Sigmoid colon (tissue), 7 donors: ENCODE measurements around the gene ABAT. TPM values are rescaled to one million over a fixed set of nuclear protein-coding genes. Genes with fewer than 3 reads are reported as not detected.

ENCODE experiments used
- DNase-seq: peaks from one replicate; pipeline ENCODE4 v3.0.0-alpha.2; 2019
- H3K27ac ChIP-seq, 4 donors: fragments of 200-600 bp; sonication (generic); one replicate each; pipeline ENCODE4 v1.5.1; 2016 to 2019; ENCODE audit warnings: mild to moderate bottlenecking in 1 of 4
- H3K27me3 ChIP-seq, 3 donors: fragments of 200-600 bp; sonication (generic); one replicate each; pipeline ENCODE4 v1.5.1; 2019; ENCODE audit warnings: mild to moderate bottlenecking in 1 of 3
- H3K36me3 ChIP-seq, 4 donors: fragments of 200-600 bp; sonication (generic); one replicate each; pipeline ENCODE4 v1.5.1; 2016 to 2019
- H3K4me1 ChIP-seq, 4 donors: fragments of 200-600 bp; sonication (generic); one replicate each; pipeline ENCODE4 v1.5.1; 2017 to 2019
- H3K4me3 ChIP-seq, 4 donors: fragments of 200-600 bp; sonication (generic); one replicate each; pipeline ENCODE4 v1.5.1; 2017 to 2019; ENCODE audit warnings: mild to moderate bottlenecking in 2 of 4, moderate library complexity in 1 of 4
- H3K9me3 ChIP-seq, 4 donors: fragments of 200-600 bp in 3 of 4; sonication (generic) in 3 of 4; one replicate each; pipeline versions ENCODE4 v1.5.1 to v1.6.1; 2013 to 2019
- CTCF ChIP-seq, 4 experiments: fragments of 450-650 bp in 3 of 4; fragments of 200-600 bp in 1 of 4; IDR thresholded peaks; one replicate each; pipeline ENCODE4 v1.5.1; 2016 to 2019; ENCODE audit warnings: antibody characterized with exemption in 4 of 4, mild to moderate bottlenecking in 3 of 4, moderate library complexity in 2 of 4
- EP300 ChIP-seq, 4 donors: sonication (generic); formaldehyde crosslinking; IDR thresholded peaks; one replicate each; pipeline ENCODE4 v1.6.1; 2017; ENCODE audit warnings: antibody characterized with exemption in 4 of 4
- POLR2A ChIP-seq, 2 donors: fragments of 450-650 bp; IDR thresholded peaks; one replicate each; pipeline ENCODE4 v1.6.1; 2016; ENCODE audit warnings: antibody characterized with exemption in 2 of 2, mild to moderate bottlenecking in 2 of 2, moderate library complexity in 2 of 2
- POLR2AphosphoS5 ChIP-seq, 4 donors: sonication (generic); formaldehyde crosslinking; IDR thresholded peaks; one replicate each; pipeline ENCODE4 v1.6.1; 2017; ENCODE audit warnings: antibody characterized with exemption in 4 of 4
- WGBS, 2 donors: extraction: QIAGEN DNeasy Blood & Tissue Kit; methylation state at CpG; one replicate each; pipeline ENCODE4 v1.1.7; 2013; 5-methylcytosine and 5-hydroxymethylcytosine counted together
- intact Hi-C: fragments of 100-400 bp; cut with DNase I; formaldehyde crosslinking; loops from one replicate; pipeline ENCODE4 v1.15.1; 2023
- polyA plus RNA-seq, 3 donors: library from polyadenylated mRNA; stranded (reverse); fragments of 200-250 nt; gene quantifications; one replicate each; pipeline ENCODE4 v1.2.3, GENCODE V29; 2013
- total RNA-seq, 4 donors: library from RNA; depleted of rRNA; stranded (reverse); fragments of >200 nt; gene quantifications; one replicate each; pipeline ENCODE4 v1.1.0, GENCODE V29; 2016
- donor health status: healthy with polysubstance abuse.
- donor health status: Bipolar disorder and iron deficiency.
- donor health status: healthy.

ABAT gene
- total and polyA plus RNA-seq, 7 donors = 4.1 to 12.0 (median 8.2) TPM

GRCh38 chr16:8826278-8826879 lies 152.0 kb downstream of the ABAT start:
- peaks cover 9 to 24% (median 12%) of the 10 kb centered on the region in 4 donors for H3K36me3 ChIP-seq
- H3K27me3 ChIP-seq = no peaks in the 10 kb centered on the region
- no peaks in the 10 kb centered on the region for H3K9me3 ChIP-seq
- H3K4me3 ChIP-seq = no peak overlapping the region
- H3K4me1 ChIP-seq = no peaks in the 10 kb centered on the region
- DNase-seq = no peak
- H3K27ac ChIP-seq = no peak overlapping the region
- WGBS, 2 donors = 60 to 93% methylated on average over 3 of the region's 3 CpGs
- intact Hi-C loops = no loop called here
- TF ChIP-seq POLR2A (IDR thresholded peaks at IDR 0.05) = no peak
- TF ChIP-seq CTCF (IDR thresholded peaks at IDR 0.05) = no peak
- TF ChIP-seq EP300 (IDR thresholded peaks at IDR 0.05) = no peak
- TF ChIP-seq POLR2AphosphoS5 (IDR thresholded peaks at IDR 0.05) = no peak

GRCh38 chr16:8828541-8829165 lies 154.2 kb downstream of the ABAT start:
- H3K4me3 ChIP-seq = no peak overlapping the region
- peaks cover 10 to 34% (median 16%) of the 10 kb centered on the region in 4 donors for H3K36me3 ChIP-seq
- H3K27ac ChIP-seq = no peak overlapping the region
- no peaks in the 10 kb centered on the region for H3K27me3 ChIP-seq
- intact Hi-C loops = no loop called here
- 94 to 98% methylated on average over 8 of the region's 8 CpGs for WGBS, 2 donors
- no peak for TF ChIP-seq POLR2AphosphoS5 (IDR thresholded peaks at IDR 0.05)
- no peak for TF ChIP-seq CTCF (IDR thresholded peaks at IDR 0.05)
- TF ChIP-seq EP300 (IDR thresholded peaks at IDR 0.05) = no peak
- TF ChIP-seq POLR2A (IDR thresholded peaks at IDR 0.05) = no peak
- no peak for DNase-seq
- H3K4me1 ChIP-seq = no peaks in the 10 kb centered on the region
- no peaks in the 10 kb centered on the region for H3K9me3 ChIP-seq

- intact Hi-C loops = no loop called here
- Histone ChIP-seq H3K9me3 (no peaks in the 10 kb centered on the region), H3K27me3 (no peaks in the 10 kb centered on the region), H3K36me3 (peaks cover 10 to 34% (median 16%) of the 10 kb centered on the region in 4 donors), H3K4me3 (no peak overlapping the region), H3K27ac (no peak overlapping the region), H3K4me1 (no peaks in the 10 kb centered on the region)
- 92 to 96% methylated on average over 9 of the region's 9 CpGs for WGBS, 2 donors
- DNase-seq = no peak
- TF ChIP-seq POLR2AphosphoS5 (IDR thresholded peaks at IDR 0.05) (no peak), CTCF (IDR thresholded peaks at IDR 0.05) (no peak), EP300 (IDR thresholded peaks at IDR 0.05) (no peak), POLR2A (IDR thresholded peaks at IDR 0.05) (no peak)
Measured at GRCh38 chr16:8831450-8831849, 157.0 kb downstream of the ABAT start.

GRCh38 chr16:8831871-8832716 lies 157.7 kb downstream of the ABAT start:
- Histone ChIP-seq H3K27me3 (no peaks in the 10 kb centered on the region), H3K9me3 (no peaks in the 10 kb centered on the region), H3K4me1 (no peaks in the 10 kb centered on the region), H3K4me3 (no peak overlapping the region), H3K27ac (no peak overlapping the region), H3K36me3 (peaks cover 10 to 34% (median 16%) of the 10 kb centered on the region in 4 donors)
- TF ChIP-seq CTCF (IDR thresholded peaks at IDR 0.05) (no peak), POLR2AphosphoS5 (IDR thresholded peaks at IDR 0.05) (no peak), EP300 (IDR thresholded peaks at IDR 0.05) (no peak), POLR2A (IDR thresholded peaks at IDR 0.05) (no peak)
- intact Hi-C loops = no loop called here
- 84 to 92% methylated on average over 18 of the region's 18 CpGs for WGBS, 2 donors
- DNase-seq = no peak
